H1 (cell line): ENCODE measurements around the gene TMEM255B. TPM values are rescaled to one million over a fixed set of nuclear protein-coding genes. Genes with fewer than 3 reads are reported as not detected.

Experiments used
- CTCF ChIA-PET: fragments of 300-600 bp; sonication (Branson Sonifier 250); formaldehyde crosslinking; loops from one replicate; lab custom pipeline; 2021; ENCODE audit not compliant: partially characterized antibody; lab: Charles Lee
- POLR2A ChIA-PET: fragments of 300-600 bp; sonication (Branson Sonifier 250); formaldehyde crosslinking; loops from one replicate; lab custom pipeline; 2021; ENCODE audit warnings: inconsistent platforms; ENCODE audit not compliant: partially characterized antibody; lab: Charles Lee
- DNase-seq, 2 experiments: peaks; one replicate each; pipeline versions ENCODE4 v3.0.0 to v3.0.0-alpha.2; 2010 to 2022; ENCODE audit warnings: low spot score in 2 of 2, low read depth in 1 of 2, mixed read lengths in 1 of 2
- FAIRE-seq: peaks from 2 replicates; lab custom pipeline; 2011; peaks lifted over from hg19 to GRCh38; lab: Jason Lieb, UNC
- H2AFZ ChIP-seq: 2 replicates; pipeline ENCODE4 v1.8.1; 2012; ENCODE audit warnings: low read length, inconsistent platforms
- H2AK5ac ChIP-seq: 2 replicates; pipeline ENCODE4 v1.6.1; 2013; ENCODE audit warnings: low read depth, low read length
- H2BK120ac ChIP-seq: replicated peaks from 2 replicates; pipeline ENCODE3; 2013; ENCODE audit warnings: low read depth, low read length, inconsistent platforms
- H2BK12ac ChIP-seq: 2 replicates; pipeline ENCODE4 v1.6.1; 2013; ENCODE audit warnings: low read depth, low read length
- H2BK15ac ChIP-seq: 2 replicates; pipeline ENCODE4 v1.6.1; 2013; ENCODE audit warnings: low read length
- H2BK20ac ChIP-seq: 2 replicates; pipeline ENCODE4 v1.6.1; 2013; ENCODE audit warnings: low read length
- H2BK5ac ChIP-seq: 2 replicates; pipeline ENCODE4 v1.6.1; 2013; ENCODE audit warnings: low read depth, low read length
- H3K14ac ChIP-seq: 2 replicates; pipeline ENCODE4 v1.6.1; 2013; ENCODE audit warnings: inconsistent platforms; ENCODE audit not compliant: insufficient read length
- H3K18ac ChIP-seq: 2 replicates; pipeline ENCODE4 v1.6.1; 2013; ENCODE audit warnings: low read length; ENCODE audit errors: extremely low read depth
- H3K23ac ChIP-seq: 2 replicates; pipeline ENCODE4 v1.6.1; 2013; ENCODE audit warnings: inconsistent platforms; ENCODE audit not compliant: insufficient read length
- H3K23me2 ChIP-seq: 2 replicates; pipeline ENCODE4 v1.6.1; 2013; ENCODE audit warnings: low read depth, low read length
- H3K27ac ChIP-seq: 2 replicates; pipeline ENCODE4 v1.6.1; 2011; ENCODE audit warnings: low read depth, low read length, inconsistent platforms
- H3K27me3 ChIP-seq, 4 experiments: replicated peaks in 1 of 4; 1 replicate in 1 of 4; 2 replicates in 3 of 4; pipeline versions ENCODE4 v1.6.1 to v1.8.1; 2011 to 2013; ENCODE audit warnings: low read length in 3 of 4, mild to moderate bottlenecking in 3 of 4, inconsistent platforms in 2 of 4, mixed read lengths in 2 of 4, moderate library complexity in 1 of 4; ENCODE audit not compliant: control insufficient read depth in 3 of 4, insufficient read depth in 3 of 4; ENCODE audit errors: extremely low read depth in 1 of 4
- H3K36me3 ChIP-seq, 4 experiments: 2 replicates each; pipeline versions ENCODE4 v1.6.1 to v1.8.1; 2011 to 2013; ENCODE audit warnings: mild to moderate bottlenecking in 4 of 4, low read length in 3 of 4, moderate library complexity in 2 of 4, control low read depth in 1 of 4, inconsistent platforms in 1 of 4; ENCODE audit not compliant: insufficient read depth in 4 of 4, control insufficient read depth in 2 of 4
- H3K4ac ChIP-seq: replicated peaks from 2 replicates; pipeline ENCODE3; 2013; ENCODE audit warnings: low read length, low read depth, mixed read lengths, inconsistent platforms; ENCODE audit not compliant: insufficient read length
- H3K4me1 ChIP-seq, 4 experiments: replicated peaks in 1 of 4; 1 replicate in 1 of 4; 2 replicates in 3 of 4; pipeline versions ENCODE4 v1.6.1 to v1.8.1; 2011 to 2013; ENCODE audit warnings: low read length in 3 of 4, inconsistent platforms in 2 of 4, mixed read lengths in 1 of 4; ENCODE audit not compliant: insufficient read depth in 4 of 4, control insufficient read depth in 3 of 4
- H3K4me2 ChIP-seq, 2 experiments: 2 replicates each; pipeline versions ENCODE4 v1.6.1 to v1.8.1; 2011 to 2013; ENCODE audit warnings: low read depth in 2 of 2, low read length in 2 of 2, control low read depth in 1 of 2, inconsistent platforms in 1 of 2, mild to moderate bottlenecking in 1 of 2; ENCODE audit not compliant: insufficient read depth in 1 of 2
- H3K4me3 ChIP-seq, 4 experiments: fragments of 200-600, 300-600 bp in 1 of 4; sonication (generic), shearing (Covaris generic), sonication (Bioruptor Twin) in 1 of 4; 2 replicates each; pipeline versions ENCODE4 v1.5.1 to v1.8.1; 2011 to 2016; ENCODE audit warnings: low read length in 4 of 4, low read depth in 3 of 4, control low read depth in 2 of 4, inconsistent platforms in 2 of 4, mild to moderate bottlenecking in 2 of 4, mixed read lengths in 1 of 4, moderate library complexity in 1 of 4; ENCODE audit not compliant: insufficient read depth in 2 of 4; ENCODE audit errors: extremely low read depth in 1 of 4
- H3K56ac ChIP-seq: replicated peaks from 2 replicates; pipeline ENCODE3; 2013; ENCODE audit warnings: low read depth, mild to moderate bottlenecking, mixed read lengths, low read length, inconsistent platforms; ENCODE audit not compliant: insufficient read length
- H3K79me1 ChIP-seq: 2 replicates; pipeline ENCODE4 v1.6.1; 2013; ENCODE audit warnings: low read depth, low read length, control low read depth
- H3K79me2 ChIP-seq, 2 experiments: 2 replicates each; pipeline versions ENCODE4 v1.6.1 to v1.8.1; 2012 to 2013; ENCODE audit warnings: low read length in 2 of 2, mild to moderate bottlenecking in 2 of 2, inconsistent platforms in 1 of 2; ENCODE audit not compliant: insufficient read depth in 2 of 2, control insufficient read depth in 1 of 2
- H3K9ac ChIP-seq, 4 experiments: replicated peaks in 1 of 4; 1 replicate in 1 of 4; 2 replicates in 3 of 4; pipeline versions ENCODE4 v1.6.1 to v1.8.1; 2011 to 2013; ENCODE audit warnings: low read depth in 3 of 4, low read length in 3 of 4, control low read depth in 2 of 4, mild to moderate bottlenecking in 2 of 4, moderate library complexity in 2 of 4, inconsistent platforms in 1 of 4; ENCODE audit errors: extremely low read depth in 1 of 4
- H3K9me3 ChIP-seq, 2 experiments: 2 replicates each; pipeline versions ENCODE4 v1.6.1 to v1.8.1; 2012 to 2013; ENCODE audit warnings: mild to moderate bottlenecking in 2 of 2, moderate library complexity in 2 of 2, control low read depth in 1 of 2, inconsistent platforms in 1 of 2, low read depth in 1 of 2, low read length in 1 of 2, mixed read lengths in 1 of 2; ENCODE audit not compliant: insufficient read depth in 2 of 2
- H4K20me1 ChIP-seq, 2 experiments: replicated peaks in 1 of 2; 2 replicates each; pipeline versions ENCODE3 to v1.8.1; 2011 to 2013; ENCODE audit warnings: inconsistent platforms in 2 of 2, low read length in 2 of 2, mild to moderate bottlenecking in 1 of 2; ENCODE audit not compliant: insufficient read depth in 2 of 2, control insufficient read depth in 1 of 2
- H4K5ac ChIP-seq: 2 replicates; pipeline ENCODE4 v1.6.1; 2013; ENCODE audit warnings: low read length, low read depth, mixed read lengths, inconsistent platforms; ENCODE audit not compliant: insufficient read length
- H4K8ac ChIP-seq: 2 replicates; pipeline ENCODE4 v1.8.0; 2013; ENCODE audit warnings: mild to moderate bottlenecking, moderate library complexity, low read length, inconsistent platforms; ENCODE audit not compliant: insufficient read depth; ENCODE audit errors: extremely low read depth
- H4K91ac ChIP-seq: replicated peaks from 2 replicates; pipeline ENCODE3; 2013; ENCODE audit warnings: low read length, mixed read lengths, inconsistent platforms; ENCODE audit not compliant: insufficient read length
- CHD1 ChIP-seq: IDR thresholded peaks from 2 replicates; pipeline ENCODE4 v1.6.1; 2012; ENCODE audit warnings: low read depth, low read length, improper control_type of control experiment
- EZH2 ChIP-seq: fragments of 200-600 bp; sonication (generic); IDR thresholded peaks from 2 replicates; pipeline ENCODE4 v1.7.1; 2012; ENCODE audit warnings: low read depth, mild to moderate bottlenecking, moderate library complexity, low read length, inconsistent platforms; ENCODE audit not compliant: severe bottlenecking
- KDM4A ChIP-seq: IDR thresholded peaks from one replicate; pipeline ENCODE4 v1.7.1; 2012; ENCODE audit warnings: low read depth, mild to moderate bottlenecking, moderate library complexity, low read length, inconsistent platforms; ENCODE audit not compliant: severe bottlenecking
- POU5F1 ChIP-seq: IDR thresholded peaks from 2 replicates; pipeline ENCODE4 v1.6.1; 2011; ENCODE audit warnings: low read depth, mild to moderate bottlenecking, low read length, moderate library complexity
- SP4 ChIP-seq: IDR thresholded peaks from 2 replicates; pipeline ENCODE4 v1.6.1; 2012; ENCODE audit warnings: low read length, inconsistent platforms
- TCF12 ChIP-seq: IDR thresholded peaks from 2 replicates; pipeline ENCODE4 v1.6.1; 2011; ENCODE audit warnings: low read depth, mild to moderate bottlenecking, low read length
- WGBS, 2 experiments: shearing (Covaris generic) in 1 of 2; methylation state at CpG; one replicate each; pipeline versions ENCODE4 v1.1.6 to v1.1.7; 2013 to 2015; ENCODE audit warnings: low lambda C conversion rate in 2 of 2, mixed read lengths in 2 of 2, inconsistent platforms in 1 of 2, low coverage in 1 of 2, missing lambda C conversion rate in 1 of 2; ENCODE audit not compliant: insufficient replicate concordance in 2 of 2, insufficient coverage in 1 of 2, insufficient read length in 1 of 2; ENCODE audit errors: extremely low coverage in 1 of 2, missing lambda C conversion rate in 1 of 2; 5-methylcytosine and 5-hydroxymethylcytosine counted together
- polyA plus RNA-seq, 7 experiments: library from polyadenylated mRNA; depleted of rRNA in 3 of 7; stranded (reverse) in 5 of 7; unstranded in 2 of 7; fragments of >200 nt in 5 of 7; fragments of 200-250 nt in 2 of 7; gene quantifications; 1 replicate in 5 of 7; 2 replicates in 1 of 7; 4 replicates in 1 of 7; pipeline versions ENCODE4 v1.2.1 to v1.2.3, GENCODE V29; 2011 to 2013; ENCODE audit warnings: missing spikeins in 2 of 7, mixed read lengths in 2 of 7
- total RNA-seq: library from RNA; stranded (reverse); fragmentation: NEBNext Ultra II Directional; extraction: Animal tissue kit (Norgen Biotek cat#: 25700); gene quantifications from 2 replicates; pipeline ENCODE4 v1.2.1, GENCODE V29; 2021

The TMEM255B gene
- total and polyA plus RNA-seq, 2 of the 8 experiments (the other 6 are each of a cell fraction or from before 2014, with no cell fraction given) = 3.4 to 4.4 TPM

GRCh38 chr13:113810640-113811039 is 51.6 kb downstream of the TMEM255B start:
- TF ChIP-seq KDM4A = no peak
- no peak for TF ChIP-seq CHD1
- no peak for TF ChIP-seq SP4
- no peak for TF ChIP-seq EZH2
- TF ChIP-seq POU5F1 = no peak
- no peak for TF ChIP-seq TCF12
- Histone ChIP-seq H2BK12ac (0 out of 2 replicates have a peak overlapping the region, but pooled peaks have one; percentile 27), H2BK20ac (0 out of 2 replicates have a peak overlapping the region, but pooled peaks have one; percentile 10), H3K14ac (no peak overlapping the region), H3K18ac (no peak overlapping the region), H2BK120ac (no peak overlapping the region), H3K56ac (no peak overlapping the region), H3K9me3 (peaks cover 6 to 8% of the 10 kb centered on the region in 2 experiments; a peak in 2 of 4 replicates), H3K23ac (no peak overlapping the region), H4K20me1 (peaks cover 0 to 2% of the 10 kb centered on the region in 2 experiments), H3K36me3 (no peaks in the 10 kb centered on the region), H3K79me2 (no peaks in the 10 kb centered on the region), H2BK5ac (no peak overlapping the region), H2AK5ac (no peak overlapping the region), H3K23me2 (no peaks in the 10 kb centered on the region), H2BK15ac (peak overlapping the region; percentile 61; the same call in 1 of the 2 replicates), H3K4me2 (no peak overlapping the region), H4K91ac (no peak overlapping the region), H4K8ac (no peak overlapping the region), H3K9ac (no peak overlapping the region), H4K5ac (no peak overlapping the region), H3K4me1 (no peaks in the 10 kb centered on the region), H3K4me3 (no peak overlapping the region), H3K4ac (no peak overlapping the region), H3K79me1 (no peaks in the 10 kb centered on the region), H3K27ac (no peak overlapping the region), H2AFZ (no peak overlapping the region), H3K27me3 (no peaks in the 10 kb centered on the region)
- ChIA-PET CTCF (interaction anchor here (1.4 kb wide), 1 partner anchor 12 kb away, joined by 3 read pairs; no protein-coding TSS in a partner anchor), POLR2A (no interaction called here)
- WGBS, 2 experiments = 89% methylated on average over 14 of the region's 14 CpGs; no CpG with 5 or more reads in 1 of the 2 experiments
- DNase-seq (no peak), FAIRE-seq (no peak)
